ENCODE measurements around the gene COL5A1. TPM values are rescaled to one million over a fixed set of nuclear protein-coding genes. Genes with fewer than 3 reads are reported as not detected.

The COL5A1 gene
- total RNA-seq, 4 donors from 2014 or later, result 4.9 to 97.4 (median 11.9) TPM

GRCh38 chr9:134719331-134719730, 77.7 kb downstream of the COL5A1 start:
- no peak overlapping the region for H3K4me3 ChIP-seq
- no peaks in the 10 kb centered on the region for H3K27me3 ChIP-seq
- H3K4me1 ChIP-seq, result peaks cover 0 to 8% (median 0%) of the 10 kb centered on the region in 4 donors
- no peak overlapping the region for H3K27ac ChIP-seq
- no peak for TF ChIP-seq CTCF (IDR thresholded peaks at IDR 0.05)
- TF ChIP-seq POLR2A (IDR thresholded peaks at IDR 0.05), result no peak
- DNase-seq, result no peak
- H3K36me3 ChIP-seq, result no peaks in the 10 kb centered on the region
- no peaks in the 10 kb centered on the region for H3K9me3 ChIP-seq

- Histone ChIP-seq H3K36me3 (no peaks in the 10 kb centered on the region), H3K27me3 (no peaks in the 10 kb centered on the region), H3K27ac (no peak overlapping the region), H3K9me3 (no peaks in the 10 kb centered on the region), H3K4me1 (peaks cover 0 to 12% (median 0%) of the 10 kb centered on the region in 4 donors), H3K4me3 (no peak overlapping the region)
- DNase-seq, result no peak
- no peak for TF ChIP-seq CTCF (IDR thresholded peaks at IDR 0.05)
- no peak for TF ChIP-seq POLR2A (IDR thresholded peaks at IDR 0.05)
Observed at GRCh38 chr9:134720136-134720753, 78.6 kb downstream of the COL5A1 start.

GRCh38 chr9:134720796-134721195, 79.2 kb downstream of the COL5A1 start:
- no peaks in the 10 kb centered on the region for H3K36me3 ChIP-seq
- H3K9me3 ChIP-seq, result no peaks in the 10 kb centered on the region
- no peak overlapping the region for H3K4me3 ChIP-seq
- TF ChIP-seq CTCF (IDR thresholded peaks at IDR 0.05) (no peak), POLR2A (IDR thresholded peaks at IDR 0.05) (no peak)
- H3K27ac ChIP-seq, result no peak overlapping the region
- H3K27me3 ChIP-seq, result no peaks in the 10 kb centered on the region
- no peak for DNase-seq
- peaks cover 0 to 14% (median 0%) of the 10 kb centered on the region in 4 donors for H3K4me1 ChIP-seq

- H3K27ac ChIP-seq, result no peak overlapping the region
- peaks cover 0 to 14% (median 0%) of the 10 kb centered on the region in 4 donors for H3K4me1 ChIP-seq
- H3K9me3 ChIP-seq, result no peaks in the 10 kb centered on the region
- no peaks in the 10 kb centered on the region for H3K36me3 ChIP-seq
- no peak overlapping the region for H3K4me3 ChIP-seq
- no peaks in the 10 kb centered on the region for H3K27me3 ChIP-seq
- TF ChIP-seq POLR2A (IDR thresholded peaks at IDR 0.05) (no peak), CTCF (IDR thresholded peaks at IDR 0.05) (no peak)
- no peak for DNase-seq
Observed at GRCh38 chr9:134721344-134721743, 79.7 kb downstream of the COL5A1 start.

- Histone ChIP-seq H3K27ac (no peak overlapping the region), H3K4me1 (peaks cover 0 to 14% (median 0%) of the 10 kb centered on the region in 4 donors), H3K4me3 (no peak overlapping the region), H3K36me3 (no peaks in the 10 kb centered on the region), H3K27me3 (no peaks in the 10 kb centered on the region), H3K9me3 (no peaks in the 10 kb centered on the region)
- TF ChIP-seq POLR2A (IDR thresholded peaks at IDR 0.05) (no peak), CTCF (IDR thresholded peaks at IDR 0.05) (no peak)
- DNase-seq, result no peak
Observed at GRCh38 chr9:134722120-134722701, 80.6 kb downstream of the COL5A1 start.

Data from Peyer's patch (tissue), 4 donors.